Measurements from ENCODE around the gene AGO4. TPM values are rescaled to one million over a fixed set of nuclear protein-coding genes. Genes with fewer than 3 reads are reported as not detected.

The AGO4 gene
- total and polyA plus RNA-seq, 4 donors = 1.7 to 14.9 (median 7.3) TPM

DNA sequence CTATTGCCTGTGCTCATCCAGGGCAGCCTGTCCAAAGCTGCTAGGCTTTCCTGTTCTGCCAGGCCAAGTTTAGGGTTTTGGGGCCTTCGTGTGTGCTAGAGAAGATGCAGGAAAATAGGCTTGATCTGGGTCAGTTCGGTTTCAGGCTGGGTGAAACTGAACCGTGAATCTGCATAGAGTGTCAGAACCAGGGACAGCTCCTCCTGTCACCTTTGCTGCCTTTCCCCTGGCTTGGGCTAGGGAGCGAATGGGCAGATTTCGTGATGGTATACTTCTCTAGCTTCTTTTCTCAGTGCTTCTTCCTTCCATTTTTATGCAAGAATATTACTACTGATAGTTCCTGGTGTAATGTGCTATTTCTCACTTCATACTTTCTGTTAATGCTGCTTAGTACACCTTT lies 69.2 kb downstream of the AGO4 start:
- Histone ChIP-seq H3K9me3 (ENCODE audit: control insufficient read depth in 4 of 4, low read length in 3 of 4) (no peaks in the 10 kb centered on the region), H3K9ac (ENCODE audit: low read depth in 1 of 2, low read length in 2 of 2) (no peak overlapping the region)

DNA sequence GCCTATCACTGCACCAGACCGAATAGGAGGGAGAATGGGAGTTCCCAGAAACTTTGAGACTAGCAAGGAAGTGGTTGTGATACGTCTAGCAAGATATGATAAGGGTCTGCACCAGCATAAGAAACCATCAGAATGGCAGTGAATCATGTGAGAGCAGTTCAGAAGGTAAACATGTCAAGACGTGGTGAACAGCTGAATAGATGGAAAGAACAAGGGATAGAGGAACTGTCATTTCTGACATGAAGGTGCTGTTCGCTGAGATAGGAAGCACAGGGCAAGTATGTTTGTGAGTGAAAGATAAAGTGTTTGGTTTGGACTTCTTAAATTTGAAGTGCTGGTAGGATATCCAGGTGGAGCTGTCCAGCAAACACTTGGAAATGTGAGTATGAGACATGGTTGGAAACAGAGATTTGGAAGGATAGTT lies 74.0 kb downstream of the AGO4 start:
- Histone ChIP-seq H3K9me3 (ENCODE audit: control insufficient read depth in 4 of 4, low read length in 3 of 4) (no peaks in the 10 kb centered on the region), H3K36me3 (ENCODE audit: control insufficient read depth in 4 of 4, insufficient read depth in 3 of 4, low read depth in 1 of 4, low read length in 3 of 4) (no peaks in the 10 kb centered on the region), H3K27ac (ENCODE audit: low read depth in 1 of 2, low read length in 2 of 2) (no peak overlapping the region), H3K4me3 (ENCODE audit: low read depth in 1 of 3, low read length in 3 of 3) (no peak overlapping the region), H3K4me1 (ENCODE audit: control insufficient read depth in 4 of 4, insufficient read depth in 4 of 4, low read length in 3 of 4) (peaks cover 0 to 9% (median 2%) of the 10 kb centered on the region in 4 donors), H3K9ac (ENCODE audit: low read depth in 1 of 2, low read length in 2 of 2) (no peak overlapping the region), H3K27me3 (ENCODE audit: control insufficient read depth in 4 of 4, insufficient read depth in 4 of 4, low read length in 3 of 4) (no peaks in the 10 kb centered on the region)
- TF ChIP-seq YY1 (IDR thresholded peaks at IDR 0.05) = no peak
- TF ChIP-seq, protein P1, sequence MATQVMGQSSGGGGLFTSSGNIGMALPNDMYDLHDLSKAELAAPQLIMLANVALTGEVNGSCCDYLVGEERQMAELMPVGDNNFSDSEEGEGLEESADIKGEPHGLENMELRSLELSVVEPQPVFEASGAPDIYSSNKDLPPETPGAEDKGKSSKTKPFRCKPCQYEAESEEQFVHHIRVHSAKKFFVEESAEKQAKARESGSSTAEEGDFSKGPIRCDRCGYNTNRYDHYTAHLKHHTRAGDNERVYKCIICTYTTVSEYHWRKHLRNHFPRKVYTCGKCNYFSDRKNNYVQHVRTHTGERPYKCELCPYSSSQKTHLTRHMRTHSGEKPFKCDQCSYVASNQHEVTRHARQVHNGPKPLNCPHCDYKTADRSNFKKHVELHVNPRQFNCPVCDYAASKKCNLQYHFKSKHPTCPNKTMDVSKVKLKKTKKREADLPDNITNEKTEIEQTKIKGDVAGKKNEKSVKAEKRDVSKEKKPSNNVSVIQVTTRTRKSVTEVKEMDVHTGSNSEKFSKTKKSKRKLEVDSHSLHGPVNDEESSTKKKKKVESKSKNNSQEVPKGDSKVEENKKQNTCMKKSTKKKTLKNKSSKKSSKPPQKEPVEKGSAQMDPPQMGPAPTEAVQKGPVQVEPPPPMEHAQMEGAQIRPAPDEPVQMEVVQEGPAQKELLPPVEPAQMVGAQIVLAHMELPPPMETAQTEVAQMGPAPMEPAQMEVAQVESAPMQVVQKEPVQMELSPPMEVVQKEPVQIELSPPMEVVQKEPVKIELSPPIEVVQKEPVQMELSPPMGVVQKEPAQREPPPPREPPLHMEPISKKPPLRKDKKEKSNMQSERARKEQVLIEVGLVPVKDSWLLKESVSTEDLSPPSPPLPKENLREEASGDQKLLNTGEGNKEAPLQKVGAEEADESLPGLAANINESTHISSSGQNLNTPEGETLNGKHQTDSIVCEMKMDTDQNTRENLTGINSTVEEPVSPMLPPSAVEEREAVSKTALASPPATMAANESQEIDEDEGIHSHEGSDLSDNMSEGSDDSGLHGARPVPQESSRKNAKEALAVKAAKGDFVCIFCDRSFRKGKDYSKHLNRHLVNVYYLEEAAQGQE (IDR thresholded peaks at IDR 0.05) = peak; percentile 32
- WGBS = 61% methylated on average over 4 of the region's 4 CpGs
- DNase-seq (ENCODE audit: low spot score) = no peak

More for the DNA sequence above, 69.2 kb downstream of the AGO4 start:
- Histone ChIP-seq H3K4me1 (ENCODE audit: control insufficient read depth in 4 of 4, insufficient read depth in 4 of 4, low read length in 3 of 4) (no peaks in the 10 kb centered on the region), H3K27me3 (ENCODE audit: control insufficient read depth in 4 of 4, insufficient read depth in 4 of 4, low read length in 3 of 4) (no peaks in the 10 kb centered on the region), H3K4me3 (ENCODE audit: low read depth in 1 of 3, low read length in 3 of 3) (no peak overlapping the region), H3K27ac (ENCODE audit: low read depth in 1 of 2, low read length in 2 of 2) (no peak overlapping the region), H3K36me3 (ENCODE audit: control insufficient read depth in 4 of 4, insufficient read depth in 3 of 4, low read depth in 1 of 4, low read length in 3 of 4) (no peaks in the 10 kb centered on the region)
- no peak for DNase-seq (ENCODE audit: low spot score)
- TF ChIP-seq NR2F2 (IDR thresholded peaks at IDR 0.05) (no peak), JUND (IDR thresholded peaks at IDR 0.05) (no peak), GABPA (IDR thresholded peaks at IDR 0.05 in 1 of 2, conservative IDR thresholded peaks at IDR 0.05 in 1 of 2) (no peak), RXRA (IDR thresholded peaks at IDR 0.05) (no peak)
- TF ChIP-seq, protein P2, sequence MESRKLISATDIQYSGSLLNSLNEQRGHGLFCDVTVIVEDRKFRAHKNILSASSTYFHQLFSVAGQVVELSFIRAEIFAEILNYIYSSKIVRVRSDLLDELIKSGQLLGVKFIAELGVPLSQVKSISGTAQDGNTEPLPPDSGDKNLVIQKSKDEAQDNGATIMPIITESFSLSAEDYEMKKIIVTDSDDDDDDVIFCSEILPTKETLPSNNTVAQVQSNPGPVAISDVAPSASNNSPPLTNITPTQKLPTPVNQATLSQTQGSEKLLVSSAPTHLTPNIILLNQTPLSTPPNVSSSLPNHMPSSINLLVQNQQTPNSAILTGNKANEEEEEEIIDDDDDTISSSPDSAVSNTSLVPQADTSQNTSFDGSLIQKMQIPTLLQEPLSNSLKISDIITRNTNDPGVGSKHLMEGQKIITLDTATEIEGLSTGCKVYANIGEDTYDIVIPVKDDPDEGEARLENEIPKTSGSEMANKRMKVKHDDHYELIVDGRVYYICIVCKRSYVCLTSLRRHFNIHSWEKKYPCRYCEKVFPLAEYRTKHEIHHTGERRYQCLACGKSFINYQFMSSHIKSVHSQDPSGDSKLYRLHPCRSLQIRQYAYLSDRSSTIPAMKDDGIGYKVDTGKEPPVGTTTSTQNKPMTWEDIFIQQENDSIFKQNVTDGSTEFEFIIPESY (IDR thresholded peaks at IDR 0.05) = no peak
- TF ChIP-seq, protein P1 (IDR thresholded peaks at IDR 0.05) = peak; percentile 96
- TF ChIP-seq, protein P3, sequence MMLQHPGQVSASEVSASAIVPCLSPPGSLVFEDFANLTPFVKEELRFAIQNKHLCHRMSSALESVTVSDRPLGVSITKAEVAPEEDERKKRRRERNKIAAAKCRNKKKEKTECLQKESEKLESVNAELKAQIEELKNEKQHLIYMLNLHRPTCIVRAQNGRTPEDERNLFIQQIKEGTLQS (IDR thresholded peaks at IDR 0.05) = no peak
- WGBS = 57% methylated on average over 5 of the region's 5 CpGs
